HG03575 (cell line): ENCODE results near the gene MAP2K3.

ENCODE experiments used
- ATAC-seq: cut with Tn5 transposase; IDR thresholded peaks from one replicate; pipeline ENCODE4 v1.9.1; 2021; ENCODE audit not compliant: unreplicated experiment, insufficient number of reproducible peaks, low FRiP score; ENCODE audit errors: extremely low read depth

MAP2K3 gene

GRCh38 chr17:21251337-21252010 is 33.0 kb upstream of the MAP2K3 start:
- ATAC-seq = no peak

- ATAC-seq = no peak
These were observed 32.2 kb upstream of the MAP2K3 start for GRCh38 chr17:21252289-21252795.

GRCh38 chr17:21252796-21253645 is 31.5 kb upstream of the MAP2K3 start, which contains the start of gene NATD1:
TSS of gene NATD1 (minus strand) at chr17:21253410. CDS start at chr17:21253264, 146 bp downstream.
- no peak for ATAC-seq

GRCh38 chr17:21253646-21254441 is 30.7 kb upstream of the MAP2K3 start:
- no peak for ATAC-seq

GRCh38 chr17:21258593-21258992 is 25.9 kb upstream of the MAP2K3 start:
- ATAC-seq = no peak

GRCh38 chr17:21262259-21262993 is 22.1 kb upstream of the MAP2K3 start:
- ATAC-seq = no peak

GRCh38 chr17:21263376-21263775 is 21.1 kb upstream of the MAP2K3 start:
- ATAC-seq = no peak

GRCh38 chr17:21268596-21269188 is 15.8 kb upstream of the MAP2K3 start:
- no peak for ATAC-seq

GRCh38 chr17:21269394-21269793 is 15.1 kb upstream of the MAP2K3 start:
- ATAC-seq = no peak

- no peak for ATAC-seq
These were observed 12.9 kb upstream of the MAP2K3 start for GRCh38 chr17:21271454-21272183.

- ATAC-seq = no peak
These were observed 12.3 kb upstream of the MAP2K3 start for GRCh38 chr17:21272250-21272649.

- ATAC-seq = no peak
These were observed 11.4 kb upstream of the MAP2K3 start for GRCh38 chr17:21272881-21273792.

- no peak for ATAC-seq
These were observed 9.4 kb upstream of the MAP2K3 start for GRCh38 chr17:21275047-21275578.

- peak; percentile 41 for ATAC-seq
These were observed 8.8 kb upstream of the MAP2K3 start for GRCh38 chr17:21275579-21276263.

GRCh38 chr17:21276264-21276588 is 8.3 kb upstream of the MAP2K3 start:
- ATAC-seq = no peak

- ATAC-seq = no peak
These were observed 7.2 kb upstream of the MAP2K3 start for GRCh38 chr17:21277332-21277731.
